Stimulated activated CD8-positive, alpha-beta memory T cell treated with anti-CD3 and anti-CD28 coated beads, Interleukin-15, amount 100 ng/mL, for 48 hours (primary cell): ENCODE data around the gene XYLT1.
"Not testable (repeated sequence)": the region's sequence is repeated elsewhere in the genome, so short reads cannot be mapped to it uniquely, and the experiment has no call there.

ENCODE experiments used
- DNase-seq, 2 donors: peaks; one replicate each; pipeline ENCODE4 v3.0.0-alpha.2; 2020; ENCODE audit warnings: low read depth in 2 of 2

The XYLT1 gene

GRCh38 chr16:17431968-17432625, 38.7 kb downstream of the XYLT1 start:
- DNase-seq, result no peak

- no peak for DNase-seq
Observed at GRCh38 chr16:17431012-17431411, 39.7 kb downstream of the XYLT1 start.

GRCh38 chr16:17426451-17426850, 44.3 kb downstream of the XYLT1 start:
- no peak for DNase-seq

GRCh38 chr16:17424771-17425170, 46.0 kb downstream of the XYLT1 start:
- DNase-seq, result no peak

GRCh38 chr16:17423221-17423620, 47.5 kb downstream of the XYLT1 start:
- no peak for DNase-seq

- DNase-seq, result no peak
Observed at GRCh38 chr16:17420816-17421215, 49.9 kb downstream of the XYLT1 start.

- no peak for DNase-seq
Observed at GRCh38 chr16:17419266-17419665, 51.5 kb downstream of the XYLT1 start.

- no peak for DNase-seq
Observed at GRCh38 chr16:17417740-17418139, 53.0 kb downstream of the XYLT1 start.

GRCh38 chr16:17416461-17417311, 54.1 kb downstream of the XYLT1 start:
- peak; percentile 18 to 43 for DNase-seq

GRCh38 chr16:17414916-17415315, 55.8 kb downstream of the XYLT1 start:
- no peak for DNase-seq

GRCh38 chr16:17414421-17414820, 56.3 kb downstream of the XYLT1 start:
- peak; percentile 11 to 28 for DNase-seq

GRCh38 chr16:17413508-17413907, 57.3 kb downstream of the XYLT1 start:
- no peak for DNase-seq

- no peak for DNase-seq
Observed at GRCh38 chr16:17412791-17413190, 58.0 kb downstream of the XYLT1 start.

- no peak for DNase-seq
Observed at GRCh38 chr16:17412221-17412620, 58.5 kb downstream of the XYLT1 start.

- no peak for DNase-seq
Observed at GRCh38 chr16:17411263-17411662, 59.5 kb downstream of the XYLT1 start.

GRCh38 chr16:17410316-17410715, 60.4 kb downstream of the XYLT1 start:
- DNase-seq, result not testable (repeated sequence)

GRCh38 chr16:17409894-17410293, 60.9 kb downstream of the XYLT1 start:
- DNase-seq, result no peak

- no peak for DNase-seq
Observed at GRCh38 chr16:17408955-17409441, 61.8 kb downstream of the XYLT1 start.

GRCh38 chr16:17408296-17408695, 62.5 kb downstream of the XYLT1 start:
- no peak for DNase-seq

GRCh38 chr16:17407321-17407720, 63.4 kb downstream of the XYLT1 start:
- DNase-seq, result no peak

GRCh38 chr16:17404941-17405689, 65.6 kb downstream of the XYLT1 start:
- no peak for DNase-seq

- no peak for DNase-seq
Observed at GRCh38 chr16:17403859-17404545, 66.8 kb downstream of the XYLT1 start.
